AG09309 (cell line): ENCODE results near the gene C12orf56.

Experiments used
- DNase-seq: peaks from one replicate; pipeline ENCODE4 v3.0.0-alpha.2; 2010; ENCODE audit warnings: low read depth
- H3K4me3 ChIP-seq: 2 replicates; pipeline ENCODE4 v1.5.1; 2011; ENCODE audit warnings: mild to moderate bottlenecking, low read depth, low read length, moderate library complexity; ENCODE audit not compliant: control insufficient read depth
- CTCF ChIP-seq: IDR thresholded peaks from 2 replicates; pipeline ENCODE4 v1.5.1; 2011; ENCODE audit warnings: mild to moderate bottlenecking, low read depth, low read length, inconsistent platforms; ENCODE audit not compliant: insufficient read depth, control insufficient read depth; ENCODE audit errors: missing control alignments

The C12orf56 gene

GRCh38 chr12:64407342-64408223 lies 17.0 kb upstream of the C12orf56 start:
- TF ChIP-seq CTCF, result no peak
- H3K4me3 ChIP-seq, result no peak overlapping the region
- DNase-seq, result no peak

- TF ChIP-seq CTCF, result no peak
- peak; percentile 55 for DNase-seq
- H3K4me3 ChIP-seq, result peak overlapping the region; percentile 99
These were observed 14.1 kb upstream of the C12orf56 start for GRCh38 chr12:64404470-64405256.

- peak within 1 kb of the TSS; percentile 99 for H3K4me3 ChIP-seq
- no peak for TF ChIP-seq CTCF
- DNase-seq, result peak; percentile 88
These were observed 13.3 kb upstream of the C12orf56 start, which contains the start of gene XPOT for GRCh38 chr12:64403707-64404469. XPOT (plus strand) TSS chr12:64404392; CDS start chr12:64410036, 5,644 bp downstream.

- no peak overlapping the region for H3K4me3 ChIP-seq
- DNase-seq, result no peak
- TF ChIP-seq CTCF, result no peak
These were observed 11.6 kb upstream of the C12orf56 start for GRCh38 chr12:64402181-64402580.

GRCh38 chr12:64400041-64400440 lies 9.5 kb upstream of the C12orf56 start:
- no peak for TF ChIP-seq CTCF
- H3K4me3 ChIP-seq, result no peak overlapping the region
- DNase-seq, result no peak

GRCh38 chr12:64395739-64396138 lies 5.2 kb upstream of the C12orf56 start:
- no peak overlapping the region for H3K4me3 ChIP-seq
- DNase-seq, result no peak
- TF ChIP-seq CTCF, result no peak
